PC-3 (cell line): ENCODE measurements around the gene PMEPA1. TPM values are rescaled to one million over a fixed set of nuclear protein-coding genes. Genes with fewer than 3 reads are reported as not detected.

Experiments used
- ATAC-seq: fragments of 200-7000 bp; cut with Tn5 transposase; 2 replicates; pipeline ENCODE4 v1.9.1; 2020; ENCODE audit warnings: mild to moderate bottlenecking, moderate library complexity
- BruUV-seq: library from RNA; stranded (reverse); fragments of 400-500 nt; replicated peaks from 2 replicates; lab custom pipeline; 2021; lab: Mats Ljungman, UMichigan
- CTCF ChIA-PET: fragments of 300-600 bp; sonication (Branson Sonifier 250); formaldehyde crosslinking; loops from one replicate; lab custom pipeline; 2022; ENCODE audit warnings: antibody characterized with exemption; lab: Charles Lee
- POLR2A ChIA-PET: fragments of 300-600 bp; sonication (Branson Sonifier 250); formaldehyde crosslinking; loops from one replicate; lab custom pipeline; 2022; ENCODE audit warnings: antibody characterized with exemption; ENCODE audit not compliant: unreplicated experiment; lab: Charles Lee
- DNase-seq: peaks from one replicate; pipeline ENCODE4 v3.0.0-alpha.2; 2015
- H2AFZ ChIP-seq: fragments of 300-600 bp; sonication (generic); 2 replicates; pipeline ENCODE4 v1.6.0; 2016; ENCODE audit warnings: antibody characterized with exemption, low read length
- H3F3A ChIP-seq: fragments of 300-600 bp; sonication (generic); one replicate; pipeline ENCODE4 v1.6.0; 2017; ENCODE audit warnings: antibody characterized with exemption, low read length, control low read depth, mild to moderate bottlenecking; ENCODE audit not compliant: unreplicated experiment
- H3K27ac ChIP-seq: fragments of 300-600 bp; sonication (generic); 2 replicates; pipeline ENCODE4 v1.5.1; 2016; ENCODE audit warnings: mild to moderate bottlenecking, low read length
- H3K27me3 ChIP-seq: fragments of 300-600 bp; sonication (generic); 2 replicates; pipeline ENCODE4 v1.6.1; 2016; ENCODE audit warnings: low read length, mixed read lengths
- H3K36me3 ChIP-seq: fragments of 300-600 bp; sonication (generic); 2 replicates; pipeline ENCODE4 v1.6.1; 2016; ENCODE audit warnings: low read depth, mixed run types, low read length, mixed read lengths
- H3K4me1 ChIP-seq: fragments of 300-600 bp; sonication (generic); 2 replicates; pipeline ENCODE4 v1.5.1; 2016; ENCODE audit warnings: low read length; ENCODE audit not compliant: insufficient read depth
- H3K4me2 ChIP-seq: fragments of 300-600 bp; sonication (generic); 2 replicates; pipeline ENCODE4 v1.6.0; 2016; ENCODE audit warnings: low read length
- H3K4me3 ChIP-seq: fragments of 300-600 bp; sonication (generic); 2 replicates; pipeline ENCODE4 v1.5.1; 2016; ENCODE audit warnings: mild to moderate bottlenecking, low read length, mixed read lengths
- H3K79me2 ChIP-seq: fragments of 300-600 bp; sonication (generic); 2 replicates; pipeline ENCODE4 v1.6.1; 2017; ENCODE audit warnings: low read length, mixed read lengths
- H3K9ac ChIP-seq: fragments of 300-600 bp; sonication (generic); 2 replicates; pipeline ENCODE4 v1.6.0; 2016; ENCODE audit warnings: mild to moderate bottlenecking, low read length
- H3K9me2 ChIP-seq: fragments of 300-600 bp; sonication (generic); replicated peaks from 2 replicates; pipeline ENCODE4 v1.6.1; 2016; ENCODE audit warnings: mixed run types, low read length, mixed read lengths
- H3K9me3 ChIP-seq: fragments of 300-600 bp; sonication (generic); 2 replicates; pipeline ENCODE4 v1.6.1; 2016; ENCODE audit warnings: low read length, mixed read lengths
- H4K20me1 ChIP-seq: fragments of 300-600 bp; sonication (generic); 2 replicates; pipeline ENCODE4 v1.6.1; 2016; ENCODE audit warnings: low read length, mixed read lengths
- EZH2 ChIP-seq: fragments of 300-600 bp; sonication (generic); IDR thresholded peaks from one replicate; pipeline ENCODE4 v1.6.1; 2017; ENCODE audit warnings: antibody characterized with exemption, mild to moderate bottlenecking, low read length; ENCODE audit not compliant: unreplicated experiment
- EZH2phosphoT487 ChIP-seq: fragments of 300-600 bp; sonication (generic); IDR thresholded peaks from 2 replicates; pipeline ENCODE4 v1.6.1; 2018; ENCODE audit warnings: mild to moderate bottlenecking, antibody characterized with exemption, low read length, borderline replicate concordance
- intact Hi-C: fragments of 100-400 bp; cut with micrococcal nuclease; formaldehyde crosslinking; loops from 2 replicates; pipeline ENCODE4 v1.9.0; 2023
- total RNA-seq: library from RNA; depleted of rRNA; stranded (reverse); fragments of >200 nt; gene quantifications from 2 replicates; pipeline ENCODE4 v1.2.3, GENCODE V29; 2014
- TF ChIP-seq, protein P1 (sequence below): fragments of 300-600 bp; sonication (generic); conservative IDR thresholded peaks from 2 replicates; pipeline ENCODE4 v1.5.1; 2017; ENCODE audit warnings: antibody characterized with exemption, low read depth, mild to moderate bottlenecking, low read length

PMEPA1 gene
- total RNA-seq, 1 experiment from 2014 or later = 21.9 TPM

GRCh38 chr20:57713505-57713903, 3.7 kb upstream of the PMEPA1 start:
- TF ChIP-seq, protein P1, sequence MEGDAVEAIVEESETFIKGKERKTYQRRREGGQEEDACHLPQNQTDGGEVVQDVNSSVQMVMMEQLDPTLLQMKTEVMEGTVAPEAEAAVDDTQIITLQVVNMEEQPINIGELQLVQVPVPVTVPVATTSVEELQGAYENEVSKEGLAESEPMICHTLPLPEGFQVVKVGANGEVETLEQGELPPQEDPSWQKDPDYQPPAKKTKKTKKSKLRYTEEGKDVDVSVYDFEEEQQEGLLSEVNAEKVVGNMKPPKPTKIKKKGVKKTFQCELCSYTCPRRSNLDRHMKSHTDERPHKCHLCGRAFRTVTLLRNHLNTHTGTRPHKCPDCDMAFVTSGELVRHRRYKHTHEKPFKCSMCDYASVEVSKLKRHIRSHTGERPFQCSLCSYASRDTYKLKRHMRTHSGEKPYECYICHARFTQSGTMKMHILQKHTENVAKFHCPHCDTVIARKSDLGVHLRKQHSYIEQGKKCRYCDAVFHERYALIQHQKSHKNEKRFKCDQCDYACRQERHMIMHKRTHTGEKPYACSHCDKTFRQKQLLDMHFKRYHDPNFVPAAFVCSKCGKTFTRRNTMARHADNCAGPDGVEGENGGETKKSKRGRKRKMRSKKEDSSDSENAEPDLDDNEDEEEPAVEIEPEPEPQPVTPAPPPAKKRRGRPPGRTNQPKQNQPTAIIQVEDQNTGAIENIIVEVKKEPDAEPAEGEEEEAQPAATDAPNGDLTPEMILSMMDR = no peak
- TF ChIP-seq EZH2phosphoT487 = no peak
- TF ChIP-seq EZH2 = no peak
- intact Hi-C loops = no loop called here
- ChIA-PET CTCF (no interaction called here), POLR2A (interaction anchor here (0.6 kb wide), 1 partner anchor 414 kb away, joined by 3 read pairs; no protein-coding TSS in a partner anchor)
- Histone ChIP-seq H3K27ac (no peak overlapping the region), H3K36me3 (no peaks in the 10 kb centered on the region), H3F3A (peaks cover 3% of the 10 kb centered on the region), H3K4me1 (peaks cover 71% of the 10 kb centered on the region), H3K4me3 (no peak overlapping the region), H2AFZ (no peak overlapping the region), H3K9ac (no peak overlapping the region), H3K9me3 (no peaks in the 10 kb centered on the region), H3K4me2 (peak overlapping the region; percentile 2), H3K27me3 (no peaks in the 10 kb centered on the region), H3K9me2 (no peaks in the 10 kb centered on the region), H3K79me2 (peaks cover 48% of the 10 kb centered on the region), H4K20me1 (peaks cover 4% of the 10 kb centered on the region)
- DNase-seq = no peak
- BruUV-seq = no TSS peak
- ATAC-seq = no peak

- Histone ChIP-seq H3K4me3 (no peak overlapping the region), H4K20me1 (peaks cover 10% of the 10 kb centered on the region), H3F3A (peaks cover under 1% of the 10 kb centered on the region), H3K4me2 (peak overlapping the region; percentile 2), H3K4me1 (peaks cover 71% of the 10 kb centered on the region), H3K79me2 (peaks cover 53% of the 10 kb centered on the region), H3K9me3 (no peaks in the 10 kb centered on the region), H3K27me3 (no peaks in the 10 kb centered on the region), H3K27ac (peak overlapping the region; percentile 8; the same call in 1 of the 2 replicates), H3K36me3 (no peaks in the 10 kb centered on the region), H3K9ac (no peak overlapping the region), H3K9me2 (no peaks in the 10 kb centered on the region), H2AFZ (no peak overlapping the region)
- TF ChIP-seq EZH2phosphoT487 = no peak
- TF ChIP-seq, protein P1 = no peak
- TF ChIP-seq EZH2 = no peak
- CTCF ChIA-PET = no interaction called here
- ATAC-seq = no peak
- BruUV-seq = no TSS peak
- POLR2A ChIA-PET = no interaction called here
- peak; percentile 50 for DNase-seq
- intact Hi-C loops = no loop called here
Observed at GRCh38 chr20:57712851-57713504, 3.2 kb upstream of the PMEPA1 start.

- H3K9ac ChIP-seq = no peak overlapping the region
- ChIA-PET POLR2A (no interaction called here), CTCF (no interaction called here)
- no peaks in the 10 kb centered on the region for H3F3A ChIP-seq
- intact Hi-C loops = no loop called here
- H3K4me3 ChIP-seq = no peak overlapping the region
- no peak overlapping the region for H2AFZ ChIP-seq
- H3K4me2 ChIP-seq = peak overlapping the region; percentile 2; the same call in 1 of the 2 replicates
- H3K79me2 ChIP-seq = peaks cover 59% of the 10 kb centered on the region
- DNase-seq = no peak
- peaks cover 16% of the 10 kb centered on the region for H4K20me1 ChIP-seq
- H3K27ac ChIP-seq = peak overlapping the region; percentile 8; the same call in 1 of the 2 replicates
- no peaks in the 10 kb centered on the region for H3K27me3 ChIP-seq
- no peaks in the 10 kb centered on the region for H3K9me2 ChIP-seq
- no TSS peak for BruUV-seq
- H3K9me3 ChIP-seq = no peaks in the 10 kb centered on the region
- H3K4me1 ChIP-seq = peaks cover 73% of the 10 kb centered on the region
- TF ChIP-seq EZH2phosphoT487 (no peak), EZH2 (no peak)
- TF ChIP-seq, protein P1 = no peak
- no peak for ATAC-seq
- no peaks in the 10 kb centered on the region; the same call in 1 of the 2 replicates for H3K36me3 ChIP-seq
Observed at GRCh38 chr20:57712341-57712740, 2.5 kb upstream of the PMEPA1 start.
